ENCODE data around the gene FBXO15. TPM values are rescaled to one million over a fixed set of nuclear protein-coding genes. Genes with fewer than 3 reads are reported as not detected.

The FBXO15 gene
- polyA plus RNA-seq, 1 donor, result 0.73 TPM

Other genes starting within 250 kb of the FBXO15 start
- gene TIMM21, start 689 bp upstream of the FBXO15 start, polyA plus RNA-seq, result 41.5 TPM
- gene CYB5A, start 144.1 kb upstream of the FBXO15 start, polyA plus RNA-seq, result 112 TPM
- gene C18orf63, start 168.0 kb upstream of the FBXO15 start, polyA plus RNA-seq, result 0.01 TPM